Stimulated activated CD4-positive, alpha-beta T cell treated with anti-CD3 and anti-CD28 coated beads, Interleukin-2, amount 100 ng/mL, for 24 hours (primary cell): ENCODE data around the gene ZDHHC8.

ENCODE experiments used
- DNase-seq, 2 donors: peaks; one replicate each; pipeline ENCODE4 v3.0.0-alpha.2; 2020

ZDHHC8 gene, protein sequence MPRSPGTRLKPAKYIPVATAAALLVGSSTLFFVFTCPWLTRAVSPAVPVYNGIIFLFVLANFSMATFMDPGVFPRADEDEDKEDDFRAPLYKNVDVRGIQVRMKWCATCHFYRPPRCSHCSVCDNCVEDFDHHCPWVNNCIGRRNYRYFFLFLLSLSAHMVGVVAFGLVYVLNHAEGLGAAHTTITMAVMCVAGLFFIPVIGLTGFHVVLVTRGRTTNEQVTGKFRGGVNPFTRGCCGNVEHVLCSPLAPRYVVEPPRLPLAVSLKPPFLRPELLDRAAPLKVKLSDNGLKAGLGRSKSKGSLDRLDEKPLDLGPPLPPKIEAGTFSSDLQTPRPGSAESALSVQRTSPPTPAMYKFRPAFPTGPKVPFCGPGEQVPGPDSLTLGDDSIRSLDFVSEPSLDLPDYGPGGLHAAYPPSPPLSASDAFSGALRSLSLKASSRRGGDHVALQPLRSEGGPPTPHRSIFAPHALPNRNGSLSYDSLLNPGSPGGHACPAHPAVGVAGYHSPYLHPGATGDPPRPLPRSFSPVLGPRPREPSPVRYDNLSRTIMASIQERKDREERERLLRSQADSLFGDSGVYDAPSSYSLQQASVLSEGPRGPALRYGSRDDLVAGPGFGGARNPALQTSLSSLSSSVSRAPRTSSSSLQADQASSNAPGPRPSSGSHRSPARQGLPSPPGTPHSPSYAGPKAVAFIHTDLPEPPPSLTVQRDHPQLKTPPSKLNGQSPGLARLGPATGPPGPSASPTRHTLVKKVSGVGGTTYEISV

DNA sequence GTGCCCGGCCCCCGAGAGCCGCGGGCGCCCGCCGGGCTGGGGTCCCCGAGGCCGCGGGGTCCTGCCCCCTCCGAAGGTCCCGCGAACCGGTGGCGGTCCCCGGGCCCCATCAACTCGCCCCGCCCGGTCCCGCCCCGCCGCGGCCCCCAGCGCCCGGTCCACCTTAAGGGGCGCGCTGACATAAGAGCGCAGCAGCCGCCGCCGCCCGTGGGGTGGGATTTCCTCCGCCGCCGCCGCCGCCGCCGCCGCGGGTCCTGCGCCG, at the start of gene ZDHHC8:
ZDHHC8 (plus strand) TSS at position 208 of the 262 bp plus-strand sequence. CDS start 144 bp downstream, outside the sequence.
- DNase-seq: peak; percentile 56 to 62

- DNase-seq: no peak
These were observed 48.3 kb upstream of the ZDHHC8 start for GRCh38 chr22:20083157-20083890.

GRCh38 chr22:20083891-20084546, 47.6 kb upstream of the ZDHHC8 start:
- no peak for DNase-seq

- peak; percentile 37 for DNase-seq
These were observed 46.8 kb upstream of the ZDHHC8 start for GRCh38 chr22:20084547-20085413.

GRCh38 chr22:20085651-20086050, 46.0 kb upstream of the ZDHHC8 start:
- DNase-seq: no peak

DNA sequence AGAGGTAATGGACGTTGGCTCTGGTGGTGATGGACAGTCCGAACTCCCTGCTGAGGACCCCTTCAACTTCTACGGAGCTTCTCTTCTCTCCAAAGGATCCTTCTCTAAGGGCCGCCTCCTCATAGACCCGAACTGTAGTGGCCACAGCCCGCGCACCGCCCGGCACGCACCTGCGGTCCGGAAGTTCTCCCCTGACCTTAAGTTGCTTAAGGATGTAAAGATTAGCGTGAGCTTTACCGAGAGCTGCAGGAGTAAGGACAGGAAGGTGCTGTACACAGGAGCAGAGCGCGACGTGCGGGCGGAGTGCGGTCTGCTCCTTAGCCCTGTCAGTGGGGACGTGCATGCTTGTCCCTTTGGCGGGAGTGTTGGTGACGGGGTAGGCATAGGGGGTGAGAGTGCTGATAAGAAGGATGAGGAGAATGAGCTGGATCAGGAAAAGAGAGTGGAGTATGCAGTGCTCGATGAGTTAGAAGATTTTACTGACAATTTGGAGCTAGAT, 45.5 kb upstream of the ZDHHC8 start:
- no peak for DNase-seq

DNA sequence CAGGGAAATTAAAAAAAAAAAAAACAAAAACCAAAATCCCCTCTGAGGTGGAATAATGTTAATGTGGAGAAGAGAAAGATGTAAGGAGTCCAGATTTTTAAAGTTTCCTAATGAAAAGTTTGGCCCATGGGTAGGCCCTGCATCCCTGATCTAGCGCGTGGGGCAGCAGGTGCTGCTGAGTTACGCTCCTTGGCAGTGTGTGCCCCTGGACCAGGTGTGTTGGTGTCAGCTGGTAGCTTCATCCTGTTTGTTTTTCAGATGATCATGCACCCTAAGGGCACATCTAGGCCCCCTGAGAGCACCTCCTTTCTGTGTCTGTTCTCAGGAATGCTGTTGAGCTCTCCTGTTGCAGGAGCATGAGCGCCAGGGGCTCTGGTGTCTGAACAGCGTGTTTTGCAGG, 44.8 kb upstream of the ZDHHC8 start:
- no peak for DNase-seq

GRCh38 chr22:20087319-20088262, 44.0 kb upstream of the ZDHHC8 start:
- DNase-seq: no peak

DNA sequence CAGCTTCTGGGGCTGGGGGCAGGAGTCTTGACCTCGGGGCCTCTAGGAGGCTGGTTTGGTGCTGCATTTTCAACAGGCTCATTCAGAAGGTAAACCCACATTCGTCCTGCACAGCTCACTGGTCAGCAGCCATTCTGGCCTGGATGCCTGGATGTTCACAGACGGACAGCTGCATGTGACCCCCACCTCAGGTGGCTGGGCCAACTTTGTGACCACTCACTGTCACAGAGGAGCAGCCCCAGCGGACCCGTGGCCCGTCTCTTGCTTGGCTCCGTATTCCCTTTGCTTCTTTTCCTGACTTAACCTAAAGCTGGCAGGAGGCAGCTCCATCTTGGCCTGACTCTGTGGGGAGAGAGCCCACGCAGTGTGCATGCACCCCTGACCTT, 43.3 kb upstream of the ZDHHC8 start:
- DNase-seq: no peak

DNA sequence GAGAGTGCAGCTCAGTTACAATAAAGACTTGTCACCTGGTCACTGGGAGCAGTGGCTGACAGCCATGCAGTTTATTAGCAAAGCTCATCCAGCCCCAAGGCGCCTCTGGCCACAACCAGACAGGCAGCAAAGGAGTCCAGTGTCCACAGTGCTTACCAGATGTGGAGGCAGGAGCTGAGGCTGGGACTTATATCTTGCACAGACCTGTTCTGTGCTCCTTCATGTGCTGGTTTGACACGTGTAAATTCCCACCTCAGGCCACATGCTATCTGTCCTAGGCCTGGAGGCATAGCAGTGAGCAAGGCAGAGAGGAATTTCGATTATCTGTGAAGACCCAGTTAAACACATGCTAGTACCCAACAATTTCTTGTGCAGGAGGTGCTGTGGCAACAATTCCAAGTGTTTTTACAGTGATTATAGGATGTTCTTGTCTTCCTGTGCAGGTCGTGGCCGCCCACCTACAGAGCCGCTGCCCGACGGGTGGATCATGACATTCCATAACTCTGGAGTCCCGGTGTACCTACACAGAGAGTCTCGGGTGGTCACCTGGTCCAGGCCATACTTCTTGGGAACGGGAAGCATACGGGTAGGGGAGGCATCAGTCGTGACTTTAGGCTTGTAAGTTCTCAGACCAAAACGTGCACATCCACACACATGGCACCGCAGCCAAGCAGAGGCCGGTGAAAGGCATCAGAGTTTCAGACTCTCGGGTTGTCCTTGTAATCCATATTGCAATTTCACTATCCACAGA, 42.2 kb upstream of the ZDHHC8 start:
- no peak for DNase-seq

- no peak for DNase-seq
These were observed 41.5 kb upstream of the ZDHHC8 start for GRCh38 chr22:20089977-20090729.

GRCh38 chr22:20090730-20091240, 40.8 kb upstream of the ZDHHC8 start:
- DNase-seq: no peak

DNA sequence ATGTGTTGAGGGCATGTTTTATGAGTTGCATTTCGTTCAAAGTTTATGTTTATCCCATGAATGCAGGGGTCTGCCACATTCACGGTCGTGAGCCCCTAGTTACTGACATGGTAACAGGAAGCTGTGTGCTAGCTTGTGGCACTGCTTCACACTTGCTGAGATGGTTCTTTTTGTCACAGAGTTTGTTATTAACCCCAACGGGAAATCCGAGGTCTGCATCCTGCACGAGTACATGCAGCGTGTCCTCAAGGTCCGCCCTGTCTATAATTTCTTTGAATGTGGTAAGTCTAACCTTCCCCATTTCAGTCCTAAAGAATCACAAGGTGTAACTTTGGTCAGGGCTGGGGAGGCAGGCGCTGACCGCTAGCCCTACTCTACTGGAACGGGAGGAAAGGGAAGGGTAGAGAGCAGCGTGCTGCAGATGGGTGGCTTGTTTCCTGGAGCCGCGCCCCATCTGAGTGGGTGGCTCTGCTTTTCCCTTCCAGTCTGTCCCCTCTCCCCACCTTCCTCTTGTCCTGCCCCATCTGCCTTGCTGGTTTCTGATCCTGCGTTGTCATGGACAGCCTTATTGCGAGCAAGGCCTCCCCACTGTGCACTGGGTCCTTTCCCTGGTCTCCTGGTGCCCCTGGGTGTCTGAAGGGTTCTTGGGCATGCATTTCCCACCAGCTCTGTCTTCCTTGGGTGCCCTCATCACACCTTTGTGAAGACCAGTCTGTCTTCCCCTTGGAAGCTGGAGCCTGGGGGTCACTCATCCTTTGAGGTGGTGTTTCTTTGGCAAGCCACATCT, 39.7 kb upstream of the ZDHHC8 start:
- DNase-seq: no peak

- no peak for DNase-seq
These were observed 39.1 kb upstream of the ZDHHC8 start for GRCh38 chr22:20092477-20092854.

- DNase-seq: no peak
These were observed 38.0 kb upstream of the ZDHHC8 start for GRCh38 chr22:20093418-20094196.

DNA sequence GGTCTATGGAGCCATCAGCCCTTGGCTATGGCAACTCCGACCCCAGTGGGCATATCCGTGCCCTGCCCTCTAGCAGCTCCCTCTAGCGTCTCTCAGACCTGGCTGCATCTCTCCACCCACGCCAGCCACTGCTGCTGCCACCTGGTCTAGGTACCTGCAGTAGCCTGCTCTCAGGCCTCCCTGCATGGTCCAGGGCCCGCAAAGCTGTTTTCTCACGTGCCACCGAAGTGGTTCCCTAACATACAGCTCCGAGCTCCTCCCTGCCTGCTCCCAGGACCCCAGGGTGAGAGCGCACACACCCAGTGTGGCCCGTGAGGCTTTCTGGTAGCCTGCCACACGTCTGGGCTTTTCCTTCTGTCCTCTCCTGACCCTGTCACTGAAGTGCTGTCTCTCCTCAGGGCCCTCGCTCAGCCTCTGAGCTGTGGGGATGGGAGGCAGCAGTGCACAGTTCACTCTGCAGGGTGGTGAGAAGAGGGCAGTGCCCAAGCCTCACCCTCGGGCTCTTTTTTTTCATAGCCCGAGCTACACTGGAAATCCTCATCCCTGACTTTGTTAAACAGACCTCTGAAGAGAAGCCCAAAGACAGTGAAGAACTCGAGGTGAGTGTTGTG, 37.3 kb upstream of the ZDHHC8 start:
- DNase-seq: no peak

GRCh38 chr22:20095521-20095920, 36.1 kb upstream of the ZDHHC8 start:
- peak in 1 of 2 donors; percentile 63 for DNase-seq
